Glutamatergic neuron (in vitro differentiated cells): ENCODE data around the gene FCN3. TPM values are rescaled to one million over a fixed set of nuclear protein-coding genes. Genes with fewer than 3 reads are reported as not detected.

ENCODE experiments used
- DNase-seq: peaks from one replicate; pipeline ENCODE4 v3.0.0; 2022
- H3K27ac Mint-ChIP-seq: one replicate; pipeline ENCODE4 v1.8.0; 2020; ENCODE audit warnings: mild to moderate bottlenecking, mixed read lengths, inconsistent platforms; ENCODE audit not compliant: unreplicated experiment
- H3K27me3 Mint-ChIP-seq: one replicate; pipeline ENCODE4 v1.8.0; 2020; ENCODE audit warnings: mild to moderate bottlenecking, moderate library complexity, mixed read lengths, inconsistent platforms; ENCODE audit not compliant: unreplicated experiment
- H3K36me3 Mint-ChIP-seq: one replicate; pipeline ENCODE4 v1.8.0; 2020; ENCODE audit warnings: mild to moderate bottlenecking, mixed read lengths, inconsistent platforms; ENCODE audit not compliant: unreplicated experiment
- H3K4me1 Mint-ChIP-seq: one replicate; pipeline ENCODE4 v1.8.0; 2020; ENCODE audit warnings: mild to moderate bottlenecking, low read depth, mixed read lengths, inconsistent platforms; ENCODE audit not compliant: unreplicated experiment
- H3K4me3 Mint-ChIP-seq: one replicate; pipeline ENCODE4 v1.8.0; 2020; ENCODE audit warnings: mild to moderate bottlenecking, mixed read lengths, inconsistent platforms; ENCODE audit not compliant: unreplicated experiment
- H3K9me3 Mint-ChIP-seq: one replicate; pipeline ENCODE4 v1.8.0; 2020; ENCODE audit warnings: mild to moderate bottlenecking, moderate library complexity, mixed read lengths, inconsistent platforms; ENCODE audit not compliant: unreplicated experiment
- CTCF ChIP-seq: fragments of 200-600 bp; sonication (generic); IDR thresholded peaks from one replicate; pipeline ENCODE4 v1.5.0; 2021; ENCODE audit not compliant: partially characterized antibody, unreplicated experiment
- total RNA-seq: library from RNA; stranded (reverse); fragmentation: NEBNext Ultra II Directional; extraction: Animal tissue kit (Norgen Biotek cat#: 25700); gene quantifications from one replicate; pipeline ENCODE4 v1.2.1, GENCODE V29; 2021; ENCODE audit not compliant: unreplicated experiment

Gene FCN3
- total RNA-seq, 1 donor from 2014 or later = not detected

GRCh38 chr1:27383661-27384060, 9.0 kb upstream of the FCN3 start:
- no peak for TF ChIP-seq CTCF
- H3K27me3 Mint-ChIP-seq = peaks cover 13% of the 10 kb centered on the region
- no peaks in the 10 kb centered on the region for H3K36me3 Mint-ChIP-seq
- H3K9me3 Mint-ChIP-seq = peaks cover 1% of the 10 kb centered on the region
- DNase-seq = no peak
- H3K4me3 Mint-ChIP-seq = no peak overlapping the region
- H3K4me1 Mint-ChIP-seq = no peaks in the 10 kb centered on the region
- no peak overlapping the region for H3K27ac Mint-ChIP-seq

GRCh38 chr1:27383039-27383605, 8.5 kb upstream of the FCN3 start, which contains the start of gene CD164L2:
Gene CD164L2 (minus strand): TSS chr1:27383333. CDS start chr1:27383239, 94 bp downstream.
- Mint-ChIP-seq H3K9me3 (peaks cover 1% of the 10 kb centered on the region), H3K36me3 (no peaks in the 10 kb centered on the region), H3K27me3 (peaks cover 13% of the 10 kb centered on the region), H3K4me3 (no peak within 1 kb of the TSS), H3K4me1 (no peaks in the 10 kb centered on the region), H3K27ac (no peak within 1 kb of the TSS)
- no peak for TF ChIP-seq CTCF
- DNase-seq = peak; percentile 58

- no peak overlapping the region for H3K4me3 Mint-ChIP-seq
- no peak overlapping the region for H3K27ac Mint-ChIP-seq
- TF ChIP-seq CTCF = no peak
- H3K36me3 Mint-ChIP-seq = no peaks in the 10 kb centered on the region
- H3K4me1 Mint-ChIP-seq = peaks cover 3% of the 10 kb centered on the region
- H3K9me3 Mint-ChIP-seq = peaks cover 4% of the 10 kb centered on the region
- no peak for DNase-seq
- H3K27me3 Mint-ChIP-seq = peaks cover 13% of the 10 kb centered on the region
These were observed 7.5 kb upstream of the FCN3 start for GRCh38 chr1:27381969-27382762.

- TF ChIP-seq CTCF = no peak
- no peak for DNase-seq
- Mint-ChIP-seq H3K36me3 (no peaks in the 10 kb centered on the region), H3K27ac (no peak overlapping the region), H3K27me3 (peaks cover 10% of the 10 kb centered on the region), H3K4me1 (peaks cover 4% of the 10 kb centered on the region), H3K4me3 (no peak overlapping the region), H3K9me3 (peaks cover 4% of the 10 kb centered on the region)
These were observed 6.4 kb upstream of the FCN3 start for GRCh38 chr1:27380766-27381733.
